Measurements from ENCODE around the gene CERK. TPM values are rescaled to one million over a fixed set of nuclear protein-coding genes. Genes with fewer than 3 reads are reported as not detected.

Gene CERK
- total RNA-seq, 4 donors from 2014 or later = 37.4 to 59.9 (median 57.3) TPM

DNA sequence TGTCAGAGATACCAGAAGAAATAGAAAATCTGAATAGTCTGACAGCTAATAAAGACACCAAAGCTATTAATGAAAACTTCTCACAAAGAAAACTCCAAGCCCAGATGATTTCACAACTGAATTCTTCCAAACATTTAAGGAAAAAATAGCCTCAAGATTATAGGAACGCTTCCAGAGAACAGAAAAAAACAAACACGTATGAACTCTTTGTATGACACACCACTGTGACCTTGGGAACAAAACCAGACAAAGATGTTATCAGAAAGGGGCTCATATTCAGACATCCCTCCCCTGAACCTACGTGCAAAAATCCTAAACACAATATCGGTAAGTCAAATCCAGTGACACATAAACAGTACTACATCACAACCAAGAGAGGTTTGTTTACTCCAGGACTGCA lies 23.5 kb downstream of the CERK start:
- Histone ChIP-seq H3K36me3 (no peaks in the 10 kb centered on the region), H3K4me3 (no peak overlapping the region), H3K27me3 (no peaks in the 10 kb centered on the region), H3K9me3 (no peaks in the 10 kb centered on the region), H3K27ac (peak overlapping the region; percentile 3 to 50), H3K4me1 (no peaks in the 10 kb centered on the region)
- intact Hi-C loops (cut with DNase I; ENCODE audit: low total_unique reads) = no loop called here
- DNase-seq = no peak
- TF ChIP-seq POLR2A (IDR thresholded peaks at IDR 0.05) = no peak
- no peak for TF ChIP-seq CTCF (IDR thresholded peaks at IDR 0.05)

GRCh38 chr22:46712288-46712687 lies 25.8 kb downstream of the CERK start:
- no peaks in the 10 kb centered on the region for H3K36me3 ChIP-seq

GRCh38 chr22:46710806-46711205 lies 27.2 kb downstream of the CERK start:
- intact Hi-C loops (cut with DNase I; ENCODE audit: low total_unique reads) = no loop called here
- H3K36me3 ChIP-seq = no peaks in the 10 kb centered on the region
- DNase-seq = no peak
- no peak for TF ChIP-seq CTCF (IDR thresholded peaks at IDR 0.05)
- H3K27me3 ChIP-seq = no peaks in the 10 kb centered on the region
- no peak overlapping the region for H3K27ac ChIP-seq
- no peak overlapping the region for H3K4me3 ChIP-seq
- H3K9me3 ChIP-seq = no peaks in the 10 kb centered on the region
- no peaks in the 10 kb centered on the region for H3K4me1 ChIP-seq

More at GRCh38 chr22:46712288-46712687, 25.8 kb downstream of the CERK start:
- Histone ChIP-seq H3K4me1 (no peaks in the 10 kb centered on the region), H3K4me3 (no peak overlapping the region), H3K9me3 (no peaks in the 10 kb centered on the region), H3K27ac (no peak overlapping the region), H3K27me3 (no peaks in the 10 kb centered on the region)
- intact Hi-C loops (cut with DNase I; ENCODE audit: low total_unique reads) = no loop called here
- TF ChIP-seq CTCF (IDR thresholded peaks at IDR 0.05) (no peak), POLR2A (IDR thresholded peaks at IDR 0.05) (no peak)
- no peak for DNase-seq

DNA sequence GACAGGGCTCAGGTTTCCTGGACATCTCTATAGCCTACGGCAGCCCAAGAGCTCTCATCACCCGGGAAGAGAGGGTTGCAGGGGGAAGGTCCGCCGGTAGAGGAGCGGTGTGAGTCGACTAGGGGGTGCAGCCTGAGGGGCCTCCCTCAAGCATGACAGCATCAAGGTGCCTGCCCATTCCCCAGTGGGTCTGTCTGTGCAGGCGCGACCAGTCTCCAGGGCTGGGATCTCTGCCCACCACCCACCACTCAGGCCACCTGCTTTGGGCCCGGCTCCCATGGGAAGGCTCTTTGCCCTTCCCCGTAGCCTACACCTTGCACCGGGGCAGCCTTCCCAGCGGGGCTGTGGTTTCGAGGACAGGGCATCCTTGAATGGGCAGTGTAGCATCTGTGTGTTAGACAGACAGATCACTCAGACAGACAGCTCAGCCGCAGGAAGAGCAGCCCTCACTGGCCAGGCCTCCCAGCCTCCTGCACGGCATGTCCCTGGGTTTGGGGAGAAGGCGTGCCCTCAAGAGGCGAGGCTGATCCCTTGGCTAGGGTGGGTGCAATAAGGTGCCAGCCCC lies 29.2 kb downstream of the CERK start:
- DNase-seq = no peak
- no peaks in the 10 kb centered on the region for H3K36me3 ChIP-seq
- H3K27ac ChIP-seq = no peak overlapping the region
- no peak overlapping the region for H3K4me3 ChIP-seq
- no peaks in the 10 kb centered on the region for H3K27me3 ChIP-seq
- intact Hi-C loops (cut with DNase I; ENCODE audit: low total_unique reads) = no loop called here
- H3K4me1 ChIP-seq = no peaks in the 10 kb centered on the region
- TF ChIP-seq CTCF (IDR thresholded peaks at IDR 0.05) (no peak), POLR2A (IDR thresholded peaks at IDR 0.05) (no peak)
- no peaks in the 10 kb centered on the region for H3K9me3 ChIP-seq

DNA sequence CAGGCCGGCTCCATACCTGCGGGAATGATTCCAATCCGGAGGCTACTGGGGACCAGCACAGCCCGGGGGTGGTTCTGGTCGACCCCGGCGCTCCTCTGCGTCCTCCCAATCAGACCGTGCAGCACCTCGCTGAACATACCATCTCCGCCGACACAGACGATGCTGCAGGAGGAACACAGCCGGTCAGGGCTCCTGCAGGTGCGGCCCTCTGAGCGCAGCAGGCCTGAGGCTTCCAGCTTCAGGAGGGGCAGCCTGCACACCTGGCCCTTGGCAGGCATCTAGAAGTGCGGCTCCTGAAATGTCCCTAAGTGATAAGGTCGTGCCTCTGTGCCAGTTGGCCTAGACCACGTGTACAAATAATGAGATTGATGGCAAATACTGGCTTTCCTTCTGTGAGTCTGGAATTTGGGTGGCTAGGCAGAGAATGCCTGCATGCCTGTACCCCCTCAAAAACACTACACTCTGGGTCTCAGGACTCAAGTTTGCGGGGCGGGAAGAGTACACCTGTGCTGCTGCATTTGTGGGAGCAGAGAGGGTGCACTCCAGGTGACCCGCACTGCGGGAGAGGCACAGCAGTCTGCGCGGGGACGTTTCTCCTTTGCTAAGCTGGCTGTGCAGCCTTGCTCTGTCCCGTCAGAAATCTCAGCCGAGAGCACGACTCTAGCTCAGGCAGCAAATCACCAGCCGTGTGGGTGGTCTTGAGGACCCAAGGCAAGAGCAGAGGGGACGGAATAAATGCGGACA lies 30.1 kb downstream of the CERK start:
- no peak for DNase-seq
- H3K4me1 ChIP-seq = no peaks in the 10 kb centered on the region
- no peaks in the 10 kb centered on the region for H3K36me3 ChIP-seq
- TF ChIP-seq POLR2A (IDR thresholded peaks at IDR 0.05) (no peak), CTCF (IDR thresholded peaks at IDR 0.05) (no peak)
- H3K27me3 ChIP-seq = no peaks in the 10 kb centered on the region
- no peak overlapping the region for H3K4me3 ChIP-seq
- no peaks in the 10 kb centered on the region for H3K9me3 ChIP-seq
- intact Hi-C loops (cut with DNase I; ENCODE audit: low total_unique reads) = no loop called here
- no peak overlapping the region for H3K27ac ChIP-seq
